ENCODE results near the gene PTPRC.

PTPRC gene

GRCh38 chr1:198643808-198644207 lies 5.0 kb downstream of the PTPRC start:
- no peak for DNase-seq (ENCODE audit: low spot score)

- no peak for DNase-seq (ENCODE audit: low spot score)
Observed at GRCh38 chr1:198647055-198647454, 8.2 kb downstream of the PTPRC start.

- no peak for DNase-seq (ENCODE audit: low spot score)
Observed at GRCh38 chr1:198648592-198648991, 9.8 kb downstream of the PTPRC start.

GRCh38 chr1:198649232-198649967 lies 10.6 kb downstream of the PTPRC start:
- DNase-seq (ENCODE audit: low spot score) = no peak

GRCh38 chr1:198649968-198650338 lies 11.1 kb downstream of the PTPRC start:
- DNase-seq (ENCODE audit: low spot score) = no peak

- DNase-seq (ENCODE audit: low spot score) = no peak
Observed at GRCh38 chr1:198650506-198650905, 11.7 kb downstream of the PTPRC start.

- DNase-seq (ENCODE audit: low spot score) = no peak
Observed at GRCh38 chr1:198651650-198652400, 13.0 kb downstream of the PTPRC start.

- no peak for DNase-seq (ENCODE audit: low spot score)
Observed at GRCh38 chr1:198653808-198654413, 15.1 kb downstream of the PTPRC start.

GRCh38 chr1:198655459-198656121 lies 16.8 kb downstream of the PTPRC start:
- DNase-seq (ENCODE audit: low spot score) = no peak

- DNase-seq (ENCODE audit: low spot score) = no peak
Observed at GRCh38 chr1:198656500-198656932, 17.7 kb downstream of the PTPRC start.

GRCh38 chr1:198657550-198658064 lies 18.8 kb downstream of the PTPRC start:
- DNase-seq (ENCODE audit: low spot score) = no peak

- DNase-seq (ENCODE audit: low spot score) = no peak
Observed at GRCh38 chr1:198660341-198661261, 21.8 kb downstream of the PTPRC start.

- no peak for DNase-seq (ENCODE audit: low spot score)
Observed at GRCh38 chr1:198662821-198663220, 24.0 kb downstream of the PTPRC start.

GRCh38 chr1:198664068-198664788 lies 25.4 kb downstream of the PTPRC start:
- no peak for DNase-seq (ENCODE audit: low spot score)

GRCh38 chr1:198667186-198667585 lies 28.3 kb downstream of the PTPRC start:
- DNase-seq (ENCODE audit: low spot score) = no peak

GRCh38 chr1:198667807-198668206 lies 29.0 kb downstream of the PTPRC start:
- no peak for DNase-seq (ENCODE audit: low spot score)

GRCh38 chr1:198669023-198669698 lies 30.3 kb downstream of the PTPRC start:
- DNase-seq (ENCODE audit: low spot score) = no peak

- no peak for DNase-seq (ENCODE audit: low spot score)
Observed at GRCh38 chr1:198669771-198670170, 30.9 kb downstream of the PTPRC start.

GRCh38 chr1:198671136-198671535 lies 32.3 kb downstream of the PTPRC start:
- DNase-seq (ENCODE audit: low spot score) = no peak

- no peak for DNase-seq (ENCODE audit: low spot score)
Observed at GRCh38 chr1:198672124-198672523, 33.3 kb downstream of the PTPRC start.

Data from HuH-7.5 (cell line).